Heart left ventricle (tissue), 16 donors: ENCODE data around the gene NAPG. TPM values are rescaled to one million over a fixed set of nuclear protein-coding genes. Genes with fewer than 3 reads are reported as not detected.

Experiments
- ATAC-seq, 4 donors: fragments of 200-7000 bp; cut with Tn5 transposase; one replicate each; pipeline ENCODE4 v1.9.1; 2020 to 2022; ENCODE audit warnings: moderate library complexity in 4 of 4, mild to moderate bottlenecking in 3 of 4, moderate number of reproducible peaks in 1 of 4
- DNase-seq, 5 donors: peaks; one replicate each; pipeline ENCODE4 v3.0.0-alpha.2; 2020
- H3K27ac ChIP-seq, 12 donors: fragments of 200-600 bp; sonication (generic) in 4 of 12; one replicate each; pipeline versions ENCODE4 v1.5.0 to v1.8.0; 2016 to 2022; ENCODE audit warnings: mild to moderate bottlenecking in 2 of 12
- H3K27me3 ChIP-seq, 9 donors: fragments of 200-600 bp; sonication (generic) in 2 of 9; one replicate each; pipeline versions ENCODE4 v1.5.1 to v1.8.0; 2016 to 2022; ENCODE audit warnings: mild to moderate bottlenecking in 3 of 9
- H3K36me3 ChIP-seq, 9 donors: fragments of 200-600 bp; sonication (generic) in 2 of 9; one replicate each; pipeline versions ENCODE4 v1.5.0 to v1.8.0; 2018 to 2022; ENCODE audit warnings: mild to moderate bottlenecking in 2 of 9
- H3K4me1 ChIP-seq, 12 donors: fragments of 200-600 bp; sonication (generic) in 4 of 12; one replicate each; pipeline versions ENCODE4 v1.5.0 to v1.8.0; 2016 to 2022; ENCODE audit warnings: mild to moderate bottlenecking in 3 of 12
- H3K4me3 ChIP-seq, 12 donors: fragments of 200-600 bp; sonication (generic) in 4 of 12; one replicate each; pipeline versions ENCODE4 v1.5.0 to v1.8.0; 2017 to 2022; ENCODE audit warnings: mild to moderate bottlenecking in 9 of 12, moderate library complexity in 4 of 12
- H3K9me3 ChIP-seq, 12 donors: fragments of 200-600 bp; sonication (generic) in 4 of 12; one replicate each; pipeline versions ENCODE4 v1.5.0 to v1.8.0; 2016 to 2022; ENCODE audit warnings: mild to moderate bottlenecking in 1 of 12
- CTCF ChIP-seq, 12 donors: fragments of 200-600 bp; sonication (generic) in 4 of 12; IDR thresholded peaks; one replicate each; pipeline versions ENCODE4 v1.5.0 to v1.8.0; 2018 to 2022; ENCODE audit warnings: antibody characterized with exemption in 12 of 12, mild to moderate bottlenecking in 5 of 12
- POLR2A ChIP-seq, 2 donors: fragments of 450-650 bp; IDR thresholded peaks; one replicate each; pipeline ENCODE4 v1.6.1; 2017; ENCODE audit warnings: antibody characterized with exemption in 2 of 2, mild to moderate bottlenecking in 2 of 2, moderate library complexity in 2 of 2
- WGBS, 4 donors: extraction: QIAGEN DNeasy Blood & Tissue Kit in 2 of 4; methylation state at CpG; one replicate each; pipeline versions ENCODE4 v1.1.5 to v1.1.7; 2013 to 2018; 5-methylcytosine and 5-hydroxymethylcytosine counted together
- intact Hi-C, 10 donors: fragments of 100-400 bp; cut with DNase I; formaldehyde crosslinking; loops; one replicate each; pipeline versions ENCODE4 v1.11.1 to v1.14.2; 2022
- polyA plus RNA-seq, 2 donors: library from polyadenylated mRNA; stranded (reverse); fragments of 200-250 nt; gene quantifications; one replicate each; pipeline ENCODE4 v1.2.3, GENCODE V29; 2013
- total RNA-seq, 9 donors: library from RNA; depleted of rRNA in 2 of 9; stranded (reverse); fragments of >200 nt in 2 of 9; fragmentation: NEBNext Ultra II Directional in 3 of 9; extraction: Animal tissue kit (Norgen Biotek cat#: 25700) in 3 of 9; gene quantifications; one replicate each; pipeline versions ENCODE4 v1.1.0 to v1.2.4, GENCODE V29; 2016 to 2023
- donor health status: ischemic (EF 13 %, LVEDD 7.1; RV severe dilation, severe dysfunction).
- donor health status: healthy with polysubstance abuse.
- donor health status: DM: no; HTN: yes; CAD: no.
- donor health status: DM: no; HTN: no; CAD: no.
- donor health status: ischemic (EF 25% LVEDD 6.9; RV normal size, moderate dysfunction).
- donor health status: ischemic (EF 25% LVEDD 5.7; RV mildly dilated, moderate dysfunction).
- donor health status: healthy.
- donor health status: DM: yes; HTN: yes; CAD: no.
- donor health status: ischemic (EF 35%, LVEDD 5.7; RV mildly dilated, moderate dysfunction).
- donor health status: nonischemic (EF 11% LVEDD 7.7; RV severe dilation, severe dysfunction).
- donor health status: DM: yes; HTN: yes; CAD: no.
- donor health status: PGD.
- donor health status: ischemic (EF 29% LVEDD 5.4; RV normal size, mild dysfunction).
- donor health status: nonischemic (EF 23%, LVEDD 6.1; RV moderate dilation, normal function).

The NAPG gene
- total and polyA plus RNA-seq, 11 donors, result 12.7 to 46.3 (median 34.5) TPM

GRCh38 chr18:10514082-10514481, 11.7 kb upstream of the NAPG start:
- H3K36me3 ChIP-seq, result no peaks in the 10 kb centered on the region
- peak overlapping the region in 2 of 12 donors; percentile 22 to 28 for H3K27ac ChIP-seq
- ATAC-seq (no peak), DNase-seq (no peak)
- no peak overlapping the region for H3K4me3 ChIP-seq
- 57 to 84% (median 62%) methylated on average over 3 of the region's 3 CpGs for WGBS, 4 donors
- no peaks in the 10 kb centered on the region for H3K27me3 ChIP-seq
- peaks cover 0 to 17% (median 10%) of the 10 kb centered on the region in 12 donors for H3K4me1 ChIP-seq
- peaks cover 0 to 7% (median 0%) of the 10 kb centered on the region in 12 donors for H3K9me3 ChIP-seq
- intact Hi-C loops, result loop anchor here in 5 of 10 donors (5.0 to 10.0 kb wide), 10 partner anchors 57 to 509 kb away; no protein-coding TSS in a partner anchor
- no peak for TF ChIP-seq CTCF (IDR thresholded peaks at IDR 0.05)
- TF ChIP-seq POLR2A (IDR thresholded peaks at IDR 0.05), result no peak

GRCh38 chr18:10514601-10515000, 11.2 kb upstream of the NAPG start:
- TF ChIP-seq CTCF (IDR thresholded peaks at IDR 0.05) (no peak), POLR2A (IDR thresholded peaks at IDR 0.05) (no peak)
- Histone ChIP-seq H3K27ac (no peak overlapping the region), H3K27me3 (no peaks in the 10 kb centered on the region), H3K9me3 (peaks cover 0 to 7% (median 0%) of the 10 kb centered on the region in 12 donors), H3K4me3 (no peak overlapping the region), H3K4me1 (peaks cover 0 to 22% (median 15%) of the 10 kb centered on the region in 12 donors), H3K36me3 (no peaks in the 10 kb centered on the region)
- ATAC-seq (no peak), DNase-seq (no peak)
- intact Hi-C loops, result loop anchor here in 5 of 10 donors (5.0 to 10.0 kb wide), 10 partner anchors 57 to 510 kb away; no protein-coding TSS in a partner anchor

- TF ChIP-seq CTCF (IDR thresholded peaks at IDR 0.05) (no peak), POLR2A (IDR thresholded peaks at IDR 0.05) (no peak)
- WGBS, 4 donors, result 61 to 69% (median 64%) methylated on average over 4 of the region's 4 CpGs
- peak overlapping the region in 1 of 12 donors; percentile 30 for H3K27ac ChIP-seq
- no peak for DNase-seq
- no peaks in the 10 kb centered on the region for H3K27me3 ChIP-seq
- ATAC-seq, result no peak
- peaks cover 0 to 7% (median 0%) of the 10 kb centered on the region in 12 donors for H3K9me3 ChIP-seq
- intact Hi-C loops, result loop anchor here in 8 of 10 donors (5.0 to 10.0 kb wide), 13 partner anchors 58 to 511 kb away; partner anchors contain the start of gene APCDD1 (in 1 of the 8)
- no peaks in the 10 kb centered on the region for H3K36me3 ChIP-seq
- peaks cover 0 to 27% (median 18%) of the 10 kb centered on the region in 12 donors for H3K4me1 ChIP-seq
- no peak overlapping the region for H3K4me3 ChIP-seq
These were observed 10.4 kb upstream of the NAPG start for GRCh38 chr18:10515456-10515855.

GRCh38 chr18:10516078-10516477, 9.7 kb upstream of the NAPG start:
- Histone ChIP-seq H3K27me3 (no peaks in the 10 kb centered on the region), H3K9me3 (peaks cover 0 to 7% (median 0%) of the 10 kb centered on the region in 12 donors), H3K4me3 (no peak overlapping the region), H3K27ac (peak overlapping the region in 1 of 12 donors; percentile 30), H3K4me1 (peaks cover 0 to 27% (median 18%) of the 10 kb centered on the region in 12 donors), H3K36me3 (no peaks in the 10 kb centered on the region)
- intact Hi-C loops, result loop anchor here in 8 of 10 donors (5.0 to 10.0 kb wide), 13 partner anchors 59 to 511 kb away; partner anchors contain the start of gene APCDD1 (in 1 of the 8)
- TF ChIP-seq POLR2A (IDR thresholded peaks at IDR 0.05) (no peak), CTCF (IDR thresholded peaks at IDR 0.05) (no peak)
- ATAC-seq, result no peak
- WGBS, 4 donors, result 71 to 94% (median 85%) methylated on average over 2 of the region's 2 CpGs
- DNase-seq, result no peak
